T-helper 17 cell (primary cell): Measurements from ENCODE around the gene SH3GLB1. TPM values are rescaled to one million over a fixed set of nuclear protein-coding genes. Genes with fewer than 3 reads are reported as not detected.
A peak's percentile ranks its signal among the peaks of the same experiment; 100 is the strongest.

Experiments
- ATAC-seq: fragments of 150-1000 bp; cut with Tn5 transposase; 2 replicates; pipeline ENCODE4 v1.10.0; 2021; ENCODE audit warnings: mild to moderate bottlenecking, moderate library complexity
- DNase-seq, 3 donors: peaks; one replicate each; pipeline versions ENCODE4 v3.0.0 to v3.0.0-alpha.2; 2020 to 2021
- H3K9me3 ChIP-seq: one replicate; pipeline ENCODE4 v1.7.0; 2013; ENCODE audit warnings: low read length, mild to moderate bottlenecking; ENCODE audit not compliant: control insufficient read depth, poor library complexity, severe bottlenecking
- H3K27ac Mint-ChIP-seq: one replicate; pipeline ENCODE4 v1.8.0; 2022; ENCODE audit warnings: mild to moderate bottlenecking, moderate library complexity, mixed read lengths
- H3K27me3 Mint-ChIP-seq: one replicate; pipeline ENCODE4 v1.8.0; 2022; ENCODE audit warnings: mixed read lengths
- H3K36me3 Mint-ChIP-seq: one replicate; pipeline ENCODE4 v1.8.0; 2022; ENCODE audit warnings: low read depth, mixed read lengths
- H3K4me1 Mint-ChIP-seq: one replicate; pipeline ENCODE4 v1.8.0; 2022; ENCODE audit warnings: mild to moderate bottlenecking, mixed read lengths
- H3K4me3 Mint-ChIP-seq: one replicate; pipeline ENCODE4 v1.8.0; 2022; ENCODE audit warnings: mild to moderate bottlenecking, moderate library complexity, mixed read lengths
- total RNA-seq, 4 donors: library from RNA in 2 of 4; stranded (reverse) in 2 of 4; gene quantifications; one replicate each; pipeline ENCODE4 v1.2.3 and lab custom pipeline; 2022 to 2026

The SH3GLB1 gene
- total RNA-seq, 2 donors from 2014 or later: 54.3 to 61.5 TPM

DNA sequence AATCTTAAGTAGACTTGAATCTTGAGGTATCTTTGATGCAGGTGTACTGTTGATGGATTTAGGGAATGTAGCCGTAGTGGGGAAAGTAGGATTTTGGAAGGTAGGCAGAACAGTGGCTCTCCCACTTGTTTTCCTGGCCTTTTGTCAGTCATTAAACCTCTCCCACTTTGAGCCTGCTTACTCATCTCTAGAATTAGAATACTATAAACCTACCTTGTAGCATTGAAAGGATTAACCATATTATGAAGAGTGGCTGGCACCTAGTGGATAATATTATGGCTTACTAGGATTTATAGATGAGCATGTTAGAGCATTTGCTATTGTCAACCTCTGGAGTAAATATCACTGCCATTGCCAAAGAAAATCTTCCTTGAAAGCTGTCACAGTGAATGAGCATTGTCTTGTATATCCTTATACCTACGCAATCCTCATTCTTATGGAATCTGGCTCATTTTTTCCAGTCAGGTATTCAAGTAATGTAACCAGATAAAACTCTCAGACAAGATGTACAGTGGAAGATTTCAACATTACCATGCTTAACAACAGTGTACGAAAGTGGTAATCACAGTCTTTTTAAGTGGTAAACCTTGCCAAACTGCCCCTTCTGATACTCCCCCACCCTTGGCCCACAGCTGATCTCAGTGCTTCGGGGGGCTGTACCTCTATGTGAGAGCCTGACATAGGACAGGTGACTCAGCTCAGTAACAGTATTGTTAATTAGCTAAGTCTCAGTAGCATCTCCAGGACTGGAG, 44.4 kb downstream of the SH3GLB1 start:
- peak overlapping the region; percentile 3 for H3K27ac Mint-ChIP-seq
- peaks cover 7% of the 10 kb centered on the region for H3K27me3 Mint-ChIP-seq
- no peak for DNase-seq
- no peak for ATAC-seq
- H3K4me1 Mint-ChIP-seq: peaks cover 5% of the 10 kb centered on the region
- no peaks in the 10 kb centered on the region for H3K36me3 Mint-ChIP-seq
- H3K4me3 Mint-ChIP-seq: no peak overlapping the region
- H3K9me3 ChIP-seq: no peaks in the 10 kb centered on the region

- H3K27ac Mint-ChIP-seq: peak overlapping the region; percentile 53
- DNase-seq: no peak
- peaks cover 5% of the 10 kb centered on the region for H3K4me1 Mint-ChIP-seq
- ATAC-seq: no peak
- H3K9me3 ChIP-seq: no peaks in the 10 kb centered on the region
- H3K36me3 Mint-ChIP-seq: no peaks in the 10 kb centered on the region
- H3K4me3 Mint-ChIP-seq: no peak overlapping the region
- peaks cover 20% of the 10 kb centered on the region for H3K27me3 Mint-ChIP-seq
Observed at GRCh38 chr1:86750076-86750475, 45.7 kb downstream of the SH3GLB1 start.

GRCh38 chr1:86750530-86750929, 46.2 kb downstream of the SH3GLB1 start:
- Mint-ChIP-seq H3K4me1 (peaks cover 3% of the 10 kb centered on the region), H3K36me3 (no peaks in the 10 kb centered on the region), H3K27me3 (peaks cover 25% of the 10 kb centered on the region), H3K4me3 (no peak overlapping the region), H3K27ac (peak overlapping the region; percentile 53)
- H3K9me3 ChIP-seq: no peaks in the 10 kb centered on the region
- no peak for DNase-seq
- no peak for ATAC-seq

DNA sequence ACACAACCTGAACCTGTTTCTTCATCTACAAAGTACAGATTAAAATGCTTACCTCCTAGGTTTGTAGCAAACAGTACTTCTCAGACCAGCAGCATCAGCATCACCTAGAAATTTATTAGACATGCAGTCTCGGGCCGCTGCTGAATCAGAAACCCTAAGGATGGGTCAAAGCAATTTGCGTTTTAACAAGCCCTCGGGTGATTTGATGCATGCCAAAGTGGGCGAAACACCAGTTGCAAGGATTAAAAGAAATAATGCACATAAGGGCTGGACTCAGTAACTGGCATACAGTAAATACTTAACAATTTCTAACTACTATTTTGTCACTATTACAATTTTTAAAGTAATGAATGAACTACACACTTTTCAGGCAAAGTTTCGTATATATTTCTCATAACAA, 47.5 kb downstream of the SH3GLB1 start:
- peaks cover 29% of the 10 kb centered on the region for H3K27me3 Mint-ChIP-seq
- H3K36me3 Mint-ChIP-seq: no peaks in the 10 kb centered on the region
- no peak for DNase-seq
- no peak for ATAC-seq
- H3K9me3 ChIP-seq: no peaks in the 10 kb centered on the region
- H3K4me1 Mint-ChIP-seq: peaks cover 3% of the 10 kb centered on the region
- no peak overlapping the region for H3K4me3 Mint-ChIP-seq
- no peak overlapping the region for H3K27ac Mint-ChIP-seq

- no peaks in the 10 kb centered on the region for H3K36me3 Mint-ChIP-seq
- DNase-seq: no peak
Observed at GRCh38 chr1:86753700-86754099, 49.3 kb downstream of the SH3GLB1 start.

DNA sequence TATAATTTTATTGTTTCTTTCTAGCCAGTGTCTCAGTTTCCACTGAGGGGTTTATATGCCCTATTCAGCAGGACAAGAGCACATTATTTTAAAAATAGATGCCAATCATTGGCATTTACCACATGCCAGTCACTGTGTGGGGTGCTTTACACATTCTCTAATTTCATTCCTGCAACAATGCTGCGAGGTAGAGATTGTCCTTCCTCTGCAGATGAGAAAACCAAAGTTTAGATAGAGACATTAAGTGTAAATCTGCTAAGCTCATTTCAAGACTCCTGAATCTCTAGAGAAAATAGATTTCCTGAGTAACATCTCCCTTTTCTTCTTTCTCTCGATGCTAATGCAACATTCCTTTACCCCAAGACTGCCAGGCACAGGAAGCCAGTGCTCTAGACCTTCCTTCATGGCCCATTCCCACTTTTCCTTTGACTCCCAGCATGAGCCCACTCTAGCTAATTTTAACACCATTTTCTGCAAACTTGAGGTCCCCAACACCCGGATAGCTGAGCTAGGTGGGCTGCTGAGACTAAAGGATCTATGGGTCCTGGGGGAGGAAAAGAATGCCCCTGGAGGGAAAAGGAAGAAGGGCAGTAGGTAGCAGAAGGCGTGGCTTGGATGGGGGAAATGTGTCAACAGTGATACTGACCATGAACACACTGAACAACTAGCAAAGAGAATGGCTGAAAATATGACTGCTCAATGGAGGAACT, 50.0 kb downstream of the SH3GLB1 start:
- Mint-ChIP-seq H3K27me3 (peaks cover 29% of the 10 kb centered on the region), H3K27ac (peak overlapping the region; percentile 34), H3K4me1 (peaks cover 3% of the 10 kb centered on the region)

More at GRCh38 chr1:86753700-86754099, 49.3 kb downstream of the SH3GLB1 start:
- Mint-ChIP-seq H3K27me3 (peaks cover 29% of the 10 kb centered on the region), H3K4me3 (no peak overlapping the region), H3K4me1 (peaks cover 3% of the 10 kb centered on the region), H3K27ac (no peak overlapping the region)
- no peak for ATAC-seq
- no peaks in the 10 kb centered on the region for H3K9me3 ChIP-seq

GRCh38 chr1:86756062-86756406, 51.7 kb downstream of the SH3GLB1 start:
- H3K4me1 Mint-ChIP-seq: no peaks in the 10 kb centered on the region
- H3K36me3 Mint-ChIP-seq: no peaks in the 10 kb centered on the region
- H3K9me3 ChIP-seq: no peaks in the 10 kb centered on the region
- no peak for ATAC-seq
- no peak overlapping the region for H3K27ac Mint-ChIP-seq
- H3K27me3 Mint-ChIP-seq: peaks cover 29% of the 10 kb centered on the region
- DNase-seq: no peak
- H3K4me3 Mint-ChIP-seq: no peak overlapping the region

More for the DNA sequence above, 50.0 kb downstream of the SH3GLB1 start:
- DNase-seq (no peak), ATAC-seq (no peak)
- no peaks in the 10 kb centered on the region for H3K9me3 ChIP-seq
- Mint-ChIP-seq H3K36me3 (no peaks in the 10 kb centered on the region), H3K4me3 (no peak overlapping the region)

DNA sequence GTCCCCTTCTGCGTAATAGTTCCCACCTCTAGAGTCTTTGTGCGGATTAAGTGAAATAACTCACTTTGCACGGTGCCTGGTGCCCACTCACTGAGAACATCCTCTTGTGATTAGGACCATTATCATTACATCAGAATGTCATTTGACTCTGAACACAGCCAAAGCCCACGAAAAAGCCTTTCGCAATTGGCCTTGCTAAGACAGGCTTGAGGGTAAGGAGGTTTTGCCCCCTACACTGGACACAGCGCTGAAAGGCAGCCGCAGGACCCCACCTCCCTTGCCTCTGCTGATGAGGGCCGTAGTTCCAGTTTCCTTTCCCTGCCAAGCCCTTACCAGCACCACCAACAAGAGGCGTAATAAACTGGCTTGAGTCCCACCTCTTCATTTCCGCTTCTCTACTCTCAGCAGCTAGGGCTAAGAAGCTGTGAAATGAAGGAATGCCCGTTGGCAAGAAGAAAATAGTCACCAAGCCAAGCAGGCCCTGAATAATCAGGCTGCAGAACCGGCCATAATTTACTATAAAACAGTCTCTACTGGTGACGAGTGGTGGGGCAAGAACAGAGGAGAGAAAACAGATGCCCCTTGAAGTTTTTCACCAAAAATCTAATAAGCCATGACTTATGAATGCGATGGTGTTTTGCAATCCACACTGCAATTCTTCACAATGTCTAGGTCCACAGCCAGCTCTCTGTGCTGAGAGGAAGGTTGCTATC, 53.1 kb downstream of the SH3GLB1 start:
- H3K4me3 Mint-ChIP-seq: no peak overlapping the region

GRCh38 chr1:86758570-86758969, 54.2 kb downstream of the SH3GLB1 start:
- H3K4me3 Mint-ChIP-seq: no peak overlapping the region
- no peaks in the 10 kb centered on the region for H3K4me1 Mint-ChIP-seq
- DNase-seq: no peak
- no peaks in the 10 kb centered on the region for H3K9me3 ChIP-seq
- no peak for ATAC-seq
- no peaks in the 10 kb centered on the region for H3K36me3 Mint-ChIP-seq
- no peak overlapping the region for H3K27ac Mint-ChIP-seq
- peaks cover 43% of the 10 kb centered on the region for H3K27me3 Mint-ChIP-seq

More for the DNA sequence above, 53.1 kb downstream of the SH3GLB1 start:
- ATAC-seq (no peak), DNase-seq (no peak)
- H3K27ac Mint-ChIP-seq: no peak overlapping the region
- no peaks in the 10 kb centered on the region for H3K4me1 Mint-ChIP-seq
- peaks cover 40% of the 10 kb centered on the region for H3K27me3 Mint-ChIP-seq
- no peaks in the 10 kb centered on the region for H3K9me3 ChIP-seq
- no peaks in the 10 kb centered on the region for H3K36me3 Mint-ChIP-seq

GRCh38 chr1:86760199-86760598, 55.8 kb downstream of the SH3GLB1 start:
- H3K27ac Mint-ChIP-seq: no peak overlapping the region
- no peak for ATAC-seq
- H3K36me3 Mint-ChIP-seq: no peaks in the 10 kb centered on the region
- DNase-seq: no peak
- no peaks in the 10 kb centered on the region for H3K4me1 Mint-ChIP-seq
- H3K27me3 Mint-ChIP-seq: peaks cover 27% of the 10 kb centered on the region
- no peak overlapping the region for H3K4me3 Mint-ChIP-seq
- no peaks in the 10 kb centered on the region for H3K9me3 ChIP-seq

GRCh38 chr1:86762336-86762735, 58.0 kb downstream of the SH3GLB1 start:
- ATAC-seq (no peak), DNase-seq (no peak)
- H3K27me3 Mint-ChIP-seq: peaks cover 24% of the 10 kb centered on the region
- H3K36me3 Mint-ChIP-seq: peaks cover under 1% of the 10 kb centered on the region
- no peak overlapping the region for H3K27ac Mint-ChIP-seq
- no peaks in the 10 kb centered on the region for H3K4me1 Mint-ChIP-seq
- no peak overlapping the region for H3K4me3 Mint-ChIP-seq
- H3K9me3 ChIP-seq: no peaks in the 10 kb centered on the region

GRCh38 chr1:86764523-86764922, 60.1 kb downstream of the SH3GLB1 start:
- no peak overlapping the region for H3K4me3 Mint-ChIP-seq
- H3K36me3 Mint-ChIP-seq: peaks cover 2% of the 10 kb centered on the region
- no peaks in the 10 kb centered on the region for H3K9me3 ChIP-seq
- ATAC-seq: no peak
- no peak for DNase-seq
- H3K27ac Mint-ChIP-seq: no peak overlapping the region
- H3K4me1 Mint-ChIP-seq: no peaks in the 10 kb centered on the region
- peaks cover 24% of the 10 kb centered on the region for H3K27me3 Mint-ChIP-seq

DNA sequence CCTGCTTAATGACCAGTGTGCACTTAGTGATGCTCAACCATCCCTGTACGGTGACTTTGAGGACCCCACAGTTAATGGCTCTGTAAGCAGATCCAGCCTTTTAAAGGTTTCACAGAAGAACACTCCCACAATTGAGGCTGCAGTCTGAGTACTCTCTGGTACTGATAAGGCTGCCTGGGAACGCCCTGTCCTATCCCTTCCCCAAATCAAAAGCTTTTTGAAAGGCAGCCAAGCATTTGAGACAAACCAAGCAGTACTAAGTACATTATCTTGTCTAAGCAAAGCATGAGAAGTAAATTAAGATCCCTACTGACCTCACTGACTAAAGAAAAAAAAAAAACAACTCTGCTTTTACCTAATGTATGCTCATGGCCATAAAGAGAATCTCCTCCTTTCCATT, 60.7 kb downstream of the SH3GLB1 start:
- H3K36me3 Mint-ChIP-seq: peaks cover 2% of the 10 kb centered on the region
- ATAC-seq: no peak
- peaks cover 24% of the 10 kb centered on the region for H3K27me3 Mint-ChIP-seq
- DNase-seq: no peak
- H3K9me3 ChIP-seq: no peaks in the 10 kb centered on the region
- H3K4me3 Mint-ChIP-seq: no peak overlapping the region
- no peak overlapping the region for H3K27ac Mint-ChIP-seq
- H3K4me1 Mint-ChIP-seq: no peaks in the 10 kb centered on the region
